ENCODE data around the gene TMEM44.

TMEM44 gene

GRCh38 chr3:194658477-194659242, 25.4 kb upstream of the TMEM44 start:
- Mint-ChIP-seq H3K36me3 (ENCODE audit: low read depth) (peaks cover 56% of the 10 kb centered on the region), H3K27ac (no peak overlapping the region), H3K4me1 (no peaks in the 10 kb centered on the region), H3K4me3 (no peak overlapping the region), H3K9me3 (no peaks in the 10 kb centered on the region), H3K27me3 (ENCODE audit: low read depth) (no peaks in the 10 kb centered on the region)
- TF ChIP-seq, protein P1, sequence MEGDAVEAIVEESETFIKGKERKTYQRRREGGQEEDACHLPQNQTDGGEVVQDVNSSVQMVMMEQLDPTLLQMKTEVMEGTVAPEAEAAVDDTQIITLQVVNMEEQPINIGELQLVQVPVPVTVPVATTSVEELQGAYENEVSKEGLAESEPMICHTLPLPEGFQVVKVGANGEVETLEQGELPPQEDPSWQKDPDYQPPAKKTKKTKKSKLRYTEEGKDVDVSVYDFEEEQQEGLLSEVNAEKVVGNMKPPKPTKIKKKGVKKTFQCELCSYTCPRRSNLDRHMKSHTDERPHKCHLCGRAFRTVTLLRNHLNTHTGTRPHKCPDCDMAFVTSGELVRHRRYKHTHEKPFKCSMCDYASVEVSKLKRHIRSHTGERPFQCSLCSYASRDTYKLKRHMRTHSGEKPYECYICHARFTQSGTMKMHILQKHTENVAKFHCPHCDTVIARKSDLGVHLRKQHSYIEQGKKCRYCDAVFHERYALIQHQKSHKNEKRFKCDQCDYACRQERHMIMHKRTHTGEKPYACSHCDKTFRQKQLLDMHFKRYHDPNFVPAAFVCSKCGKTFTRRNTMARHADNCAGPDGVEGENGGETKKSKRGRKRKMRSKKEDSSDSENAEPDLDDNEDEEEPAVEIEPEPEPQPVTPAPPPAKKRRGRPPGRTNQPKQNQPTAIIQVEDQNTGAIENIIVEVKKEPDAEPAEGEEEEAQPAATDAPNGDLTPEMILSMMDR (IDR thresholded peaks at IDR 0.05; ENCODE audit: unreplicated experiment in 3 of 3) = no peak

GRCh38 chr3:194657439-194657838, 24.2 kb upstream of the TMEM44 start:
- H3K4me3 Mint-ChIP-seq = no peak overlapping the region
- TF ChIP-seq, protein P1 (IDR thresholded peaks at IDR 0.05; ENCODE audit: unreplicated experiment in 3 of 3) = no peak
- no peaks in the 10 kb centered on the region for H3K27me3 Mint-ChIP-seq (ENCODE audit: low read depth)
- peaks cover 64% of the 10 kb centered on the region for H3K36me3 Mint-ChIP-seq (ENCODE audit: low read depth)
- no peak overlapping the region for H3K27ac Mint-ChIP-seq
- no peaks in the 10 kb centered on the region for H3K9me3 Mint-ChIP-seq
- H3K4me1 Mint-ChIP-seq = no peaks in the 10 kb centered on the region

GRCh38 chr3:194654443-194654842, 21.2 kb upstream of the TMEM44 start:
- H3K4me3 Mint-ChIP-seq = no peak overlapping the region
- no peaks in the 10 kb centered on the region for H3K4me1 Mint-ChIP-seq
- H3K27me3 Mint-ChIP-seq (ENCODE audit: low read depth) = no peaks in the 10 kb centered on the region
- H3K9me3 Mint-ChIP-seq = no peaks in the 10 kb centered on the region
- peaks cover 84% of the 10 kb centered on the region for H3K36me3 Mint-ChIP-seq (ENCODE audit: low read depth)
- TF ChIP-seq, protein P1 (IDR thresholded peaks at IDR 0.05; ENCODE audit: unreplicated experiment in 3 of 3) = no peak
- H3K27ac Mint-ChIP-seq = peak overlapping the region in 1 of 3 experiments; percentile 25

DNA sequence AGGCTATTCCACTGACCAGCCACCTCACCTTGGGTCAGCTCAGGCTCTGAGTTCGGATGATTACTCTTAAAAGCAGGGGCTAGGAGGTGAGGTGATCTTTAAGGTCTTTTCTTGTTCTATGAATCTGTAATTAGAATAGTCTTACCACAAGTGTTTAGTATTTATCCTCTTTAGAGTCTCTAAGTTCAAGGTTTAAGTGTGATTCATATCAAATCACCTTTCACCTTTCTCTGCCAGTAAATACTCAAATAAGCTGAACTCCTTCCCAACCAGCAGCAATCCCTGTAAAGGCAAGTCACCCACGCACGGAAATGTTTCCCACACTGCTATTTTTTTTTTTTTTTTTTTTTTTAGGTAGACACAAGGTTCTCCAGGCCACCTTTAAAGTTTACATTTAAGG, 14.5 kb upstream of the TMEM44 start:
- Mint-ChIP-seq H3K4me3 (no peak overlapping the region), H3K36me3 (ENCODE audit: low read depth) (peaks cover 75% of the 10 kb centered on the region), H3K27ac (no peak overlapping the region), H3K9me3 (no peaks in the 10 kb centered on the region), H3K4me1 (no peaks in the 10 kb centered on the region), H3K27me3 (ENCODE audit: low read depth) (no peaks in the 10 kb centered on the region)
- TF ChIP-seq, protein P1 (IDR thresholded peaks at IDR 0.05; ENCODE audit: unreplicated experiment in 3 of 3) = no peak

DNA sequence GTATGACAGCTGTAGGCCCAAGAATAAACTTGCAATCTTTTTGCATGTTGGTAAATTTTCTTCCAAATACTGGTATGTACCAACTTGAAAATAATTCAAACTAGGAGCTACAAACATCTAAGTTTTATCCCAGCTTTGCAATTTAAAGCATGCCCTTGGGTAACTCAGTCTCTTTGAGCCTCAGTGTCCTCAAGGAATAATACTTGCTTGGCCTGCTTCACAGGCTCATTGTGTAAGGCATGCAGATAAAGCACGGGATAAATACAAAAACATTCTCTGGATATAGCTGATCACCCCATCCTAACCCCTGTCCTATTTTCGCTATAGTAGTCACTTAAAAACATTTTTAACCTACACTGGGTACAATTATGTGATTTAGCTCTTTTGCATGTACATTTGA, 9.6 kb upstream of the TMEM44 start:
- Mint-ChIP-seq H3K27ac (no peak overlapping the region), H3K9me3 (no peaks in the 10 kb centered on the region), H3K4me1 (no peaks in the 10 kb centered on the region), H3K36me3 (ENCODE audit: low read depth) (peaks cover 59% of the 10 kb centered on the region), H3K27me3 (ENCODE audit: low read depth) (no peaks in the 10 kb centered on the region), H3K4me3 (no peak overlapping the region)
- TF ChIP-seq, protein P1 (IDR thresholded peaks at IDR 0.05; ENCODE audit: unreplicated experiment in 3 of 3) = no peak

- Mint-ChIP-seq H3K27me3 (ENCODE audit: low read depth) (no peaks in the 10 kb centered on the region), H3K27ac (no peak overlapping the region), H3K4me3 (no peak overlapping the region), H3K36me3 (ENCODE audit: low read depth) (peaks cover 51% of the 10 kb centered on the region), H3K9me3 (no peaks in the 10 kb centered on the region), H3K4me1 (no peaks in the 10 kb centered on the region)
- TF ChIP-seq, protein P1 (IDR thresholded peaks at IDR 0.05; ENCODE audit: unreplicated experiment in 3 of 3) = no peak
Measured at GRCh38 chr3:194640829-194641228, 7.6 kb upstream of the TMEM44 start.
